Osteoblast (primary cell): ENCODE results near the gene PPP1R11. TPM values are rescaled to one million over a fixed set of nuclear protein-coding genes. Genes with fewer than 3 reads are reported as not detected.
"Not testable (repeated sequence)": the region's sequence is repeated elsewhere in the genome, so short reads cannot be mapped to it uniquely, and the experiment has no call there.

Source experiments
- DNase-seq: peaks from one replicate; pipeline ENCODE4 v3.0.0; 2011; ENCODE audit warnings: low spot score, mixed read lengths; ENCODE audit not compliant: insufficient read length; ENCODE audit errors: missing footprints
- H2AFZ ChIP-seq: 2 replicates; pipeline ENCODE4 v1.6.0; 2011; ENCODE audit warnings: mild to moderate bottlenecking, low read length
- H3K27ac ChIP-seq: 2 replicates; pipeline ENCODE4 v1.5.1; 2011; ENCODE audit warnings: mild to moderate bottlenecking, low read depth, low read length, moderate library complexity
- H3K27me3 ChIP-seq: 2 replicates; pipeline ENCODE4 v1.6.0; 2012; ENCODE audit warnings: mild to moderate bottlenecking, control low read depth, inconsistent platforms, low read length, moderate library complexity; ENCODE audit not compliant: insufficient read depth
- H3K36me3 ChIP-seq: 2 replicates; pipeline ENCODE4 v1.5.1; 2011; ENCODE audit warnings: mild to moderate bottlenecking, low read length, control low read depth, moderate library complexity; ENCODE audit not compliant: insufficient read depth
- H3K4me1 ChIP-seq: 2 replicates; pipeline ENCODE4 v1.5.1; 2011; ENCODE audit warnings: mild to moderate bottlenecking, low read length, control low read depth, moderate library complexity; ENCODE audit not compliant: insufficient read depth
- H3K4me2 ChIP-seq: 2 replicates; pipeline ENCODE4 v1.6.0; 2011; ENCODE audit warnings: mild to moderate bottlenecking, low read length; ENCODE audit not compliant: insufficient read depth
- H3K4me3 ChIP-seq: fragments of 200-600 bp; sonication (generic); 3 replicates; pipeline ENCODE4 v1.5.1; 2012; ENCODE audit warnings: mild to moderate bottlenecking, low read length, inconsistent platforms; ENCODE audit not compliant: insufficient read depth
- H3K79me2 ChIP-seq: 2 replicates; pipeline ENCODE4 v1.6.0; 2012; ENCODE audit warnings: mild to moderate bottlenecking, low read length, control low read depth, inconsistent platforms; ENCODE audit not compliant: insufficient read depth
- H3K9me3 ChIP-seq: 2 replicates; pipeline ENCODE4 v1.5.1; 2011; ENCODE audit warnings: low read depth, low read length, control low read depth
- H4K20me1 ChIP-seq: 2 replicates; pipeline ENCODE4 v1.6.0; 2012; ENCODE audit warnings: mild to moderate bottlenecking, low read length, control low read depth; ENCODE audit not compliant: insufficient read depth
- total RNA-seq: library from RNA; depleted of rRNA; stranded (reverse); fragments of >200 nt; gene quantifications from 2 replicates; pipeline ENCODE4 v1.2.3, GENCODE V29; 2012
- TF ChIP-seq, protein P1 (sequence below): IDR thresholded peaks from 2 replicates; pipeline ENCODE4 v1.5.1; 2011; ENCODE audit warnings: mild to moderate bottlenecking, low read depth, low read length, moderate library complexity; ENCODE audit errors: extremely low read depth

Gene PPP1R11, protein sequence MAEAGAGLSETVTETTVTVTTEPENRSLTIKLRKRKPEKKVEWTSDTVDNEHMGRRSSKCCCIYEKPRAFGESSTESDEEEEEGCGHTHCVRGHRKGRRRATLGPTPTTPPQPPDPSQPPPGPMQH
- 35.1 TPM in 2 replicates for total RNA-seq

DNA sequence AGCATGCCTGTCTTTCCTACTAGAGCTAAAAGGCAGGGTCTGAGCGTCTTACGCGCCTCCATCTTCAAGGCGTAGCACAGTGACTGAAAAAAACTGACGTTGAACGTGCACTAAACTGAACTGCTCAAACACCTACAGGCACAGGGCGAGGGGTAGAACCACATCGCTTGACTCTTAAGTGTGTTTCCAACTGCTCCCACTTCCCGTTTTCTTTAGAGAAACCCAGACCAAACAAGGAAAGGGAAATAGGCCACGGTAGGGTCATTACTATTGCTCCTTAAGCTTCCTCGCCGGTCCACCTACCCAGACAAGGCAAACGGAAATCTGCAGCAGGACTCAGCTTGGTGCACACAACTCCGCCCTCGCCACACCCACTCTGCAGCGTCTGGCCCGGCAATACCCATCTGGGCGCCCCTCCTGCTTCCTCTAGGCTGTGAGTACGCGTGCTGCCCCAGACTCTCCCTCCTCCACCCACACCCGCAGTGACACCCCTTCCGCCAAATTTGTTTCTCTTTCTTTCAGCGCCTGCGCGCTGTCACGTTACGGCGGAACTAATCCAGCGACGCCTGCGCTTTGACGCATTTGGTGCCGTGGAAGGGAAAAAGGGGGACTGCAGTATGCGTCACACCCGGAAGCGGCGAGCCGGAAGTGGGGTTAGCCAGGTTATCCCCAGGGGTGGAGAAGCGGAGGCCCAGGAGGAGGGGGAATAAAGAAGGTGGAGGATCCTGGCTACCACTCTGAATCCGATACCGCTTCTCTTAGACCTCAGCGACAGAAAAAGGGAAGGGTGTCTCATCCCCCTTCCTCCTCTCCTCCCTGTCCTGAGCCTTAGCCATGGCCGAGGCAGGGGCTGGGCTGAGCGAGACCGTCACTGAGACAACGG is at the start of gene PPP1R11:
Gene PPP1R11, plus strand, starts transcription at position 622 of the 883 bp plus-strand sequence. Its CDS starts 213 bp downstream, at position 835.
- Histone ChIP-seq H3K27ac (peak within 1 kb of the TSS; percentile 98), H3K9me3 (no peaks in the 10 kb centered on the region), H3K36me3 (peaks cover 18% of the 10 kb centered on the region), H3K4me2 (peak within 1 kb of the TSS; percentile 91), H2AFZ (peak within 1 kb of the TSS; percentile 97), H3K79me2 (peaks cover 31% of the 10 kb centered on the region), H3K27me3 (peaks cover 16% of the 10 kb centered on the region), H3K4me3 (peak within 1 kb of the TSS; percentile 97), H3K4me1 (peaks cover 27% of the 10 kb centered on the region), H4K20me1 (no peaks in the 10 kb centered on the region)
- TF ChIP-seq, protein P1, sequence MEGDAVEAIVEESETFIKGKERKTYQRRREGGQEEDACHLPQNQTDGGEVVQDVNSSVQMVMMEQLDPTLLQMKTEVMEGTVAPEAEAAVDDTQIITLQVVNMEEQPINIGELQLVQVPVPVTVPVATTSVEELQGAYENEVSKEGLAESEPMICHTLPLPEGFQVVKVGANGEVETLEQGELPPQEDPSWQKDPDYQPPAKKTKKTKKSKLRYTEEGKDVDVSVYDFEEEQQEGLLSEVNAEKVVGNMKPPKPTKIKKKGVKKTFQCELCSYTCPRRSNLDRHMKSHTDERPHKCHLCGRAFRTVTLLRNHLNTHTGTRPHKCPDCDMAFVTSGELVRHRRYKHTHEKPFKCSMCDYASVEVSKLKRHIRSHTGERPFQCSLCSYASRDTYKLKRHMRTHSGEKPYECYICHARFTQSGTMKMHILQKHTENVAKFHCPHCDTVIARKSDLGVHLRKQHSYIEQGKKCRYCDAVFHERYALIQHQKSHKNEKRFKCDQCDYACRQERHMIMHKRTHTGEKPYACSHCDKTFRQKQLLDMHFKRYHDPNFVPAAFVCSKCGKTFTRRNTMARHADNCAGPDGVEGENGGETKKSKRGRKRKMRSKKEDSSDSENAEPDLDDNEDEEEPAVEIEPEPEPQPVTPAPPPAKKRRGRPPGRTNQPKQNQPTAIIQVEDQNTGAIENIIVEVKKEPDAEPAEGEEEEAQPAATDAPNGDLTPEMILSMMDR: no peak
- DNase-seq: peak; percentile 97

DNA sequence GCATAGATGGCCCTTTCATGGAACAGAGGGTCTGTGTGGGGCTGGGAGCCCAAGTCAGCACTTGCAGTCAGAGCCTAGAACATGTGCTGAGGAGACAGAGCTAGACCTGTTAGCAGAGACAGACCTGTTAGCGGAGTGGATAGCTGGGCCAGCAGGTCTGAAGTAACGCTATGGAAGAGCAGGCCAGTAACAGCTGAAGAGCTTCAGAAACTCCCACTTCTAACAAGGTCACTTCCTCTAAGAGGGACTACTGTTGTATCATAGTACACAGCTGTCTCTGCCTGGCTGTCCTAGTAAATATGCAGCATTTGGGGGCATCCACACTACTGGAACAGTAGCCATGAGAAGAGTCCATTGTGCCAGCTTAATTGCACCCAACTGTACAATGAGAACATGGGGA is 47.2 kb upstream of the PPP1R11 start:
- Histone ChIP-seq H3K27ac (no peak overlapping the region), H3K27me3 (no peaks in the 10 kb centered on the region), H3K4me2 (no peak overlapping the region), H4K20me1 (no peaks in the 10 kb centered on the region), H3K4me3 (no peak overlapping the region), H3K79me2 (no peaks in the 10 kb centered on the region), H3K36me3 (no peaks in the 10 kb centered on the region), H3K4me1 (no peaks in the 10 kb centered on the region), H2AFZ (no peak overlapping the region), H3K9me3 (no peaks in the 10 kb centered on the region)
- TF ChIP-seq, protein P1: no peak
- DNase-seq: no peak

DNA sequence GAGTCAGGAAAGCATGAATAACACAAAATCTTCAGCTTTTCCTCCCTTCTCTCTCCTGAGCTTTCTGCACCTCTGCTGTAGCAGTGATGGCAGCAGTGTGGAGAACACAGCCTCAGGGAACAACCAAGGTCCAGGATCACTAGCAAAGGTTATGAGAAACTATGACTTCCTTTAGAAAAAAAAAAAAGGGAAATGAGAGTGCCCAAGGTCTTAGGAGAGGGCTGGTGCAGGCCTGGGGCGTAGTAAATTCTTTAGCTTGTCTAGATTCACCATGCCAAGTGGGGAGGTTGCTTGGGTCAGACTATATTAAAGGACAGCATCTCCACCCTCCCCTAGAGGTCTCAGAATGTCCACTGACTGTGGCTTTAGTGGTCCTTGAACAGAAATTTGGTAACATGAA is 46.4 kb upstream of the PPP1R11 start:
- Histone ChIP-seq H3K79me2 (no peaks in the 10 kb centered on the region), H2AFZ (no peak overlapping the region), H3K9me3 (no peaks in the 10 kb centered on the region), H3K4me2 (no peak overlapping the region), H3K36me3 (no peaks in the 10 kb centered on the region), H3K4me1 (no peaks in the 10 kb centered on the region), H4K20me1 (no peaks in the 10 kb centered on the region), H3K4me3 (no peak overlapping the region), H3K27ac (no peak overlapping the region), H3K27me3 (no peaks in the 10 kb centered on the region)
- TF ChIP-seq, protein P1: no peak
- DNase-seq: no peak

DNA sequence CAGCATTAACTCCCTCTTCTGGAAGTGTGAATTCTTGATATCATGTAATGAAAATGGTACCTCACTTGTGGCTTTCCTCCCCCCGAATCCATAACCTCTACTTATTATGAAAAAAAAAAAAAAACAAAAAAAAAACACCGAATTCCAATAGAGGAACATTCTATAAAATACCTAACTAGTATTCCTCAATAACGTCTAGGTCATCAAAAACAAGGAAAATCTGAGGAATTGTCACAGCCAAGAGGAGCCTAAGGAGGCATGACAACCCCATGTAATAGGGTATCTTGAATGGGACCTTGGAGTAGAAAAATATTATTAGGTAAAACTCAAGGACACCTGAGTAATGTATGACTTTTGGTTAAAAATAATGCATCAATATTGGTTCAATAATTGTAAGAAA is 44.8 kb upstream of the PPP1R11 start:
- H3K27me3 ChIP-seq: no peaks in the 10 kb centered on the region
- no peak overlapping the region for H3K4me3 ChIP-seq
- no peaks in the 10 kb centered on the region for H4K20me1 ChIP-seq
- H3K79me2 ChIP-seq: no peaks in the 10 kb centered on the region
- DNase-seq: no peak
- H3K9me3 ChIP-seq: no peaks in the 10 kb centered on the region
- H3K36me3 ChIP-seq: no peaks in the 10 kb centered on the region
- no peak overlapping the region for H2AFZ ChIP-seq
- H3K4me2 ChIP-seq: no peak overlapping the region
- H3K4me1 ChIP-seq: no peaks in the 10 kb centered on the region
- H3K27ac ChIP-seq: no peak overlapping the region
- TF ChIP-seq, protein P1: no peak

DNA sequence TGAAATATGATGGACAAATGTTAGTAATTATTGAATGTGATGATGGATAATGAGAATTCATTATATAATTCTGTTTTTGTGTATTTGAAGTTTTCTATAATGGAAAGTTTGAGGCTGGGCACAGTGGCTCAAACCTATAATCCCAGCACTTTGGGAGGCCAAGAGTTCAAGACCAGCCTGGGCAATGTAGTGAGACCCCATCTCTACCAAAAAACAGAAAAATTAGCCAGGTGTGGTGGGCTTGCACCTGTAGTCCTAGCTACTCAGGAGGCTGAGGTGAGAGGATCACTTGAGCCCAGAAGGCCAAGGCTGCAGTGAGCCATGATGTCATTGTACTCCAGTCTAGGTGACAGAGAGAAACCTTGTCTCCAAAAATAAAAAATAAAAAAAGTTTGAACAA is 44.3 kb upstream of the PPP1R11 start:
- not testable (repeated sequence) for H3K27me3 ChIP-seq, H2AFZ ChIP-seq, H3K79me2 ChIP-seq, DNase-seq, H3K9me3 ChIP-seq, H3K4me2 ChIP-seq, H3K4me3 ChIP-seq, H3K27ac ChIP-seq, H3K4me1 ChIP-seq, H4K20me1 ChIP-seq, H3K36me3 ChIP-seq
